WTC11 (cell line): ENCODE measurements around the gene UIMC1. TPM values are rescaled to one million over a fixed set of nuclear protein-coding genes. Genes with fewer than 3 reads are reported as not detected.

Source experiments
- ATAC-seq: fragments of 200-7000 bp; cut with Tn5 transposase; 2 replicates; pipeline ENCODE4 v1.10.0; 2021; ENCODE audit warnings: mild to moderate bottlenecking, moderate library complexity
- CTCF ChIA-PET: fragments of 300-600 bp; sonication (Branson Sonifier 250); formaldehyde crosslinking; loops from one replicate; lab custom pipeline; 2021; ENCODE audit warnings: antibody characterized with exemption; lab: Charles Lee
- POLR2A ChIA-PET: fragments of 350-600 bp; sonication (Branson Sonifier 250); formaldehyde crosslinking; loops from one replicate; lab custom pipeline; 2021; ENCODE audit warnings: antibody characterized with exemption; lab: Charles Lee
- DNase-seq: peaks from one replicate; pipeline ENCODE4 v3.0.0; 2021; ENCODE audit warnings: low spot score
- H3K27ac Mint-ChIP-seq: 2 replicates; pipeline ENCODE4 v1.8.0; 2021; ENCODE audit warnings: mixed read lengths
- H3K27me3 Mint-ChIP-seq: 2 replicates; pipeline ENCODE4 v1.8.0; 2021; ENCODE audit warnings: low read depth, mild to moderate bottlenecking, moderate library complexity, mixed read lengths
- H3K36me3 Mint-ChIP-seq: 2 replicates; pipeline ENCODE4 v1.8.0; 2021; ENCODE audit warnings: mixed read lengths
- H3K4me1 Mint-ChIP-seq: 2 replicates; pipeline ENCODE4 v1.8.0; 2022; ENCODE audit warnings: mixed read lengths
- H3K4me3 Mint-ChIP-seq: 2 replicates; pipeline ENCODE4 v1.8.0; 2021; ENCODE audit warnings: mild to moderate bottlenecking, moderate library complexity, mixed read lengths
- H3K9me3 Mint-ChIP-seq: 2 replicates; pipeline ENCODE4 v1.8.0; 2021; ENCODE audit warnings: mixed read lengths
- ARID4B ChIP-seq: sonication (generic); formaldehyde crosslinking; IDR thresholded peaks from 2 replicates; pipeline ENCODE4 v1.8.0; 2023; ENCODE audit warnings: missing genetic modification reagents, mild to moderate bottlenecking, borderline replicate concordance
- ATF2 ChIP-seq: sonication (generic); formaldehyde crosslinking; IDR thresholded peaks from 2 replicates; pipeline ENCODE4 v1.8.1; 2022; ENCODE audit warnings: low read depth, missing genetic modification reagents, borderline replicate concordance
- ERG ChIP-seq: fragments of 250-450 bp; sonication (Bioruptor Pico); IDR thresholded peaks from 2 replicates; pipeline ENCODE4 v1.8.0; 2021; ENCODE audit warnings: mild to moderate bottlenecking
- NFATC4 ChIP-seq: fragments of 250-450 bp; sonication (Bioruptor Pico); IDR thresholded peaks from 2 replicates; pipeline ENCODE4 v1.9.0; 2021; ENCODE audit warnings: mild to moderate bottlenecking
- ZBTB21 ChIP-seq: sonication (generic); formaldehyde crosslinking; IDR thresholded peaks from 2 replicates; pipeline ENCODE4 v1.8.1; 2023; ENCODE audit warnings: mild to moderate bottlenecking, missing genetic modification reagents, borderline replicate concordance
- ZNF121 ChIP-seq: sonication (generic); formaldehyde crosslinking; IDR thresholded peaks from 2 replicates; pipeline ENCODE4 v1.8.0; 2023; ENCODE audit warnings: missing genetic modification reagents
- ZNF232 ChIP-seq: sonication (generic); formaldehyde crosslinking; IDR thresholded peaks from 2 replicates; pipeline ENCODE4 v1.8.0; 2022; ENCODE audit warnings: mild to moderate bottlenecking, missing genetic modification reagents
- ZNF532 ChIP-seq: fragments of 250-450 bp; sonication (Bioruptor Pico); IDR thresholded peaks from 2 replicates; pipeline ENCODE4 v1.9.0; 2021; ENCODE audit warnings: mild to moderate bottlenecking, borderline replicate concordance
- total RNA-seq: library from RNA; stranded (reverse); gene quantifications from 3 replicates; pipeline ENCODE4 v1.2.3, GENCODE V29; 2021
- TF ChIP-seq, protein P1 (sequence below): sonication (generic); formaldehyde crosslinking; conservative IDR thresholded peaks from 2 replicates; pipeline ENCODE4 v1.8.1; 2022; ENCODE audit warnings: mild to moderate bottlenecking, missing genetic modification reagents
- TF ChIP-seq, protein P2 (sequence below): fragments of 250-450 bp; sonication (Bioruptor Pico); IDR thresholded peaks from 2 replicates; pipeline ENCODE4 v1.9.0; 2021; ENCODE audit warnings: moderate library complexity, mild to moderate bottlenecking, inconsistent platforms, borderline replicate concordance
- TF ChIP-seq, protein P3 (sequence below): sonication (generic); formaldehyde crosslinking; IDR thresholded peaks from 2 replicates; pipeline ENCODE4 v1.8.1; 2022; ENCODE audit warnings: mild to moderate bottlenecking, moderate library complexity, missing genetic modification reagents
- TF ChIP-seq, protein P4 (sequence below): sonication (generic); formaldehyde crosslinking; conservative IDR thresholded peaks from 2 replicates; pipeline ENCODE4 v1.8.1; 2023; ENCODE audit warnings: mild to moderate bottlenecking, low read depth, missing genetic modification reagents, moderate library complexity
- TF ChIP-seq, protein P5 (sequence below): sonication (generic); formaldehyde crosslinking; IDR thresholded peaks from 2 replicates; pipeline ENCODE4 v1.8.0; 2023; ENCODE audit warnings: mild to moderate bottlenecking, missing genetic modification reagents
- TF ChIP-seq, protein P6 (sequence below): sonication (generic); formaldehyde crosslinking; IDR thresholded peaks from 2 replicates; pipeline ENCODE4 v1.8.1; 2023; ENCODE audit warnings: mild to moderate bottlenecking, moderate library complexity, missing genetic modification reagents

UIMC1 gene
- total RNA-seq, 1 experiment from 2014 or later = 48.0 TPM

DNA sequence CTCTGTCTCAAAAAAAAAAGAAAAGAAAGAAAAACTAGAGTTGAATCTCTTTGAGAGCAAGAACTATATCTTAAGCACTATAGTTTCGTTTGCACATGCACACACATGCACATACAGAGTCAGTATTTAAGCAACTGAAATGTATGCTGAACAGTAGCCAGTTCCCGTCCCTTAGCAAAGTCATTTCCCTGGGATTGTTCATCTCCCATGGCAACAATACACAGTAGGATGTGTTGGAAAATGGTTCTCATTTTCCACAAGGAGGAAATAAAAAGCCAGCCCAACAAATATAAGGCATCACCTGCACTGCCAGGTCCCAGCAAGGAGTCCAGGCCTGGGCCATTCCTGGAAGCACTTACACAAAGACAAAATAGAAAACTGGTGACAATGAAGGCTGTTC, 11.8 kb upstream of the UIMC1 start (continued):
- TF ChIP-seq, protein P1, sequence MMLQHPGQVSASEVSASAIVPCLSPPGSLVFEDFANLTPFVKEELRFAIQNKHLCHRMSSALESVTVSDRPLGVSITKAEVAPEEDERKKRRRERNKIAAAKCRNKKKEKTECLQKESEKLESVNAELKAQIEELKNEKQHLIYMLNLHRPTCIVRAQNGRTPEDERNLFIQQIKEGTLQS = no peak
- TF ChIP-seq ZNF532 (no peak), ATF2 (CRISPR knock-in tag) (no peak), ZNF121 (CRISPR knock-in tag) (no peak)
- TF ChIP-seq, protein P2, sequence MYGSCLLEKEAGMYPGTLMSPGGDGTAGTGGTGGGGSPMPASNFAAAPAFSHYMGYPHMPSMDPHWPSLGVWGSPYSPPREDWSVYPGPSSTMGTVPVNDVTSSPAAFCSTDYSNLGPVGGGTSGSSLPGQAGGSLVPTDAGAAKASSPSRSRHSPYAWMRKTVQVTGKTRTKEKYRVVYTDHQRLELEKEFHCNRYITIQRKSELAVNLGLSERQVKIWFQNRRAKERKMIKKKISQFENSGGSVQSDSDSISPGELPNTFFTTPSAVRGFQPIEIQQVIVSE (CRISPR knock-in tag) = no peak
- TF ChIP-seq, protein P3, sequence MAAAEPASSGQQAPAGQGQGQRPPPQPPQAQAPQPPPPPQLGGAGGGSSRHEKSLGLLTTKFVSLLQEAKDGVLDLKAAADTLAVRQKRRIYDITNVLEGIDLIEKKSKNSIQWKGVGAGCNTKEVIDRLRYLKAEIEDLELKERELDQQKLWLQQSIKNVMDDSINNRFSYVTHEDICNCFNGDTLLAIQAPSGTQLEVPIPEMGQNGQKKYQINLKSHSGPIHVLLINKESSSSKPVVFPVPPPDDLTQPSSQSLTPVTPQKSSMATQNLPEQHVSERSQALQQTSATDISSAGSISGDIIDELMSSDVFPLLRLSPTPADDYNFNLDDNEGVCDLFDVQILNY (CRISPR knock-in tag) = no peak

DNA sequence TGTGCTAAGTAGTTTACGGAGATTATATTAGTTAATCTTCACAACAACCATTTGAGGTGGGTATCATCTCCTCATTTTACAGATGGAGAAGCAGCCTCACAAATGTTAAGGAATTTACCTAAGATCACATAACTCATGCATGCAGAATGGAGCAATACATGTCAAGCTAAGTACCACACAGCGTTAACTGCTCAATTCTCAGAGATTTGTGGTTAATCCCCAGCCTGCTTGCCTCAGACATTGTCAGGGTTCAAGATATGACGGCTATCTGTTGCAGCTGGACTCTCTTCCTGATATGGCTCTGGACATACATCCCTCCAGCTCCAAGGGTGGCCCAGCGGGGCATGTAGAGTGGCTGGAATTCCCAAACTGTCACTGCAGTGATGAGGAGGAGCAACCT, 8.6 kb upstream of the UIMC1 start:
- ChIA-PET CTCF (no interaction called here), POLR2A (no interaction called here)
- ATAC-seq = no peak
- no peak overlapping the region for H3K4me3 Mint-ChIP-seq
- no peaks in the 10 kb centered on the region for H3K4me1 Mint-ChIP-seq
- no peak overlapping the region for H3K27ac Mint-ChIP-seq
- no peaks in the 10 kb centered on the region for H3K36me3 Mint-ChIP-seq
- H3K9me3 Mint-ChIP-seq = no peaks in the 10 kb centered on the region
- peaks cover 3% of the 10 kb centered on the region; the same call in 1 of the 2 replicates for H3K27me3 Mint-ChIP-seq
- no peak for DNase-seq
- TF ChIP-seq, protein P4, sequence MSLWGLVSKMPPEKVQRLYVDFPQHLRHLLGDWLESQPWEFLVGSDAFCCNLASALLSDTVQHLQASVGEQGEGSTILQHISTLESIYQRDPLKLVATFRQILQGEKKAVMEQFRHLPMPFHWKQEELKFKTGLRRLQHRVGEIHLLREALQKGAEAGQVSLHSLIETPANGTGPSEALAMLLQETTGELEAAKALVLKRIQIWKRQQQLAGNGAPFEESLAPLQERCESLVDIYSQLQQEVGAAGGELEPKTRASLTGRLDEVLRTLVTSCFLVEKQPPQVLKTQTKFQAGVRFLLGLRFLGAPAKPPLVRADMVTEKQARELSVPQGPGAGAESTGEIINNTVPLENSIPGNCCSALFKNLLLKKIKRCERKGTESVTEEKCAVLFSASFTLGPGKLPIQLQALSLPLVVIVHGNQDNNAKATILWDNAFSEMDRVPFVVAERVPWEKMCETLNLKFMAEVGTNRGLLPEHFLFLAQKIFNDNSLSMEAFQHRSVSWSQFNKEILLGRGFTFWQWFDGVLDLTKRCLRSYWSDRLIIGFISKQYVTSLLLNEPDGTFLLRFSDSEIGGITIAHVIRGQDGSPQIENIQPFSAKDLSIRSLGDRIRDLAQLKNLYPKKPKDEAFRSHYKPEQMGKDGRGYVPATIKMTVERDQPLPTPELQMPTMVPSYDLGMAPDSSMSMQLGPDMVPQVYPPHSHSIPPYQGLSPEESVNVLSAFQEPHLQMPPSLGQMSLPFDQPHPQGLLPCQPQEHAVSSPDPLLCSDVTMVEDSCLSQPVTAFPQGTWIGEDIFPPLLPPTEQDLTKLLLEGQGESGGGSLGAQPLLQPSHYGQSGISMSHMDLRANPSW (CRISPR knock-in tag) = no peak
- TF ChIP-seq ERG = no peak
- no peak for TF ChIP-seq ZNF232
- TF ChIP-seq NFATC4 (CRISPR knock-in tag) = no peak
- TF ChIP-seq, protein P5, sequence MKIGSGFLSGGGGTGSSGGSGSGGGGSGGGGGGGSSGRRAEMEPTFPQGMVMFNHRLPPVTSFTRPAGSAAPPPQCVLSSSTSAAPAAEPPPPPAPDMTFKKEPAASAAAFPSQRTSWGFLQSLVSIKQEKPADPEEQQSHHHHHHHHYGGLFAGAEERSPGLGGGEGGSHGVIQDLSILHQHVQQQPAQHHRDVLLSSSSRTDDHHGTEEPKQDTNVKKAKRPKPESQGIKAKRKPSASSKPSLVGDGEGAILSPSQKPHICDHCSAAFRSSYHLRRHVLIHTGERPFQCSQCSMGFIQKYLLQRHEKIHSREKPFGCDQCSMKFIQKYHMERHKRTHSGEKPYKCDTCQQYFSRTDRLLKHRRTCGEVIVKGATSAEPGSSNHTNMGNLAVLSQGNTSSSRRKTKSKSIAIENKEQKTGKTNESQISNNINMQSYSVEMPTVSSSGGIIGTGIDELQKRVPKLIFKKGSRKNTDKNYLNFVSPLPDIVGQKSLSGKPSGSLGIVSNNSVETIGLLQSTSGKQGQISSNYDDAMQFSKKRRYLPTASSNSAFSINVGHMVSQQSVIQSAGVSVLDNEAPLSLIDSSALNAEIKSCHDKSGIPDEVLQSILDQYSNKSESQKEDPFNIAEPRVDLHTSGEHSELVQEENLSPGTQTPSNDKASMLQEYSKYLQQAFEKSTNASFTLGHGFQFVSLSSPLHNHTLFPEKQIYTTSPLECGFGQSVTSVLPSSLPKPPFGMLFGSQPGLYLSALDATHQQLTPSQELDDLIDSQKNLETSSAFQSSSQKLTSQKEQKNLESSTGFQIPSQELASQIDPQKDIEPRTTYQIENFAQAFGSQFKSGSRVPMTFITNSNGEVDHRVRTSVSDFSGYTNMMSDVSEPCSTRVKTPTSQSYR (CRISPR knock-in tag) = no peak
- TF ChIP-seq ARID4B (CRISPR knock-in tag) = no peak
- no peak for TF ChIP-seq ZBTB21 (CRISPR knock-in tag)
- TF ChIP-seq, protein P6, sequence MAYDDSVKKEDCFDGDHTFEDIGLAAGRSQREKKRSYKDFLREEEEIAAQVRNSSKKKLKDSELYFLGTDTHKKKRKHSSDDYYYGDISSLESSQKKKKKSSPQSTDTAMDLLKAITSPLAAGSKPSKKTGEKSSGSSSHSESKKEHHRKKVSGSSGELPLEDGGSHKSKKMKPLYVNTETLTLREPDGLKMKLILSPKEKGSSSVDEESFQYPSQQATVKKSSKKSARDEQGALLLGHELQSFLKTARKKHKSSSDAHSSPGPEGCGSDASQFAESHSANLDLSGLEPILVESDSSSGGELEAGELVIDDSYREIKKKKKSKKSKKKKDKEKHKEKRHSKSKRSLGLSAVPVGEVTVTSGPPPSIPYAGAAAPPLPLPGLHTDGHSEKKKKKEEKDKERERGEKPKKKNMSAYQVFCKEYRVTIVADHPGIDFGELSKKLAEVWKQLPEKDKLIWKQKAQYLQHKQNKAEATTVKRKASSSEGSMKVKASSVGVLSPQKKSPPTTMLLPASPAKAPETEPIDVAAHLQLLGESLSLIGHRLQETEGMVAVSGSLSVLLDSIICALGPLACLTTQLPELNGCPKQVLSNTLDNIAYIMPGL (CRISPR knock-in tag) = no peak
